Caco-2 (cell line): ENCODE measurements around the gene LRRC47. TPM values are rescaled to one million over a fixed set of nuclear protein-coding genes. Genes with fewer than 3 reads are reported as not detected.

Source experiments
- BruUV-seq: library from RNA; stranded (reverse); fragments of 400-500 nt; replicated peaks from 2 replicates; lab custom pipeline; 2021; lab: Mats Ljungman, UMichigan
- CTCF ChIA-PET: fragments of 300-600 bp; sonication (Branson Sonifier 250); formaldehyde crosslinking; loops from one replicate; lab custom pipeline; 2022; ENCODE audit warnings: antibody characterized with exemption; lab: Charles Lee
- POLR2A ChIA-PET: fragments of 300-600 bp; sonication (Branson Sonifier 250); formaldehyde crosslinking; loops from one replicate; lab custom pipeline; 2022; ENCODE audit warnings: antibody characterized with exemption; lab: Charles Lee
- DNase-seq, 2 experiments: peaks; one replicate each; pipeline versions ENCODE4 v3.0.0 to v3.0.0-alpha.2; 2020 to 2022
- H3K27me3 ChIP-seq: replicated peaks from 2 replicates; pipeline ENCODE4 v1.6.0; 2011; ENCODE audit warnings: low read length; ENCODE audit not compliant: control insufficient read depth, insufficient read depth
- H3K36me3 ChIP-seq: 2 replicates; pipeline ENCODE4 v1.5.1; 2011; ENCODE audit warnings: low read length; ENCODE audit not compliant: control insufficient read depth, insufficient read depth
- H3K4me1 ChIP-seq: fragments of 250-450 bp; sonication (Bioruptor Pico); 2 replicates; pipeline ENCODE4 v1.5.1; 2020; ENCODE audit warnings: mild to moderate bottlenecking
- H3K4me3 ChIP-seq: 2 replicates; pipeline ENCODE4 v1.5.1; 2011; ENCODE audit warnings: low read depth, mild to moderate bottlenecking, control low read depth, low read length
- H3K9me3 ChIP-seq: fragments of 250-450 bp; sonication (Bioruptor Pico); 2 replicates; pipeline ENCODE4 v1.5.1; 2020; ENCODE audit warnings: mild to moderate bottlenecking, moderate library complexity
- H3K27ac Mint-ChIP-seq: one replicate; pipeline ENCODE4 v1.8.0; 2022; ENCODE audit warnings: mixed read lengths; ENCODE audit not compliant: unreplicated experiment
- H3K27me3 Mint-ChIP-seq: one replicate; pipeline ENCODE4 v1.8.0; 2022; ENCODE audit warnings: mixed read lengths; ENCODE audit not compliant: insufficient read depth, unreplicated experiment
- H3K36me3 Mint-ChIP-seq: one replicate; pipeline ENCODE4 v1.8.0; 2022; ENCODE audit warnings: mild to moderate bottlenecking, mixed read lengths; ENCODE audit not compliant: insufficient read depth, unreplicated experiment
- H3K4me1 Mint-ChIP-seq: one replicate; pipeline ENCODE4 v1.8.0; 2022; ENCODE audit warnings: low read depth, mixed read lengths; ENCODE audit not compliant: unreplicated experiment
- H3K4me3 Mint-ChIP-seq: one replicate; pipeline ENCODE4 v1.8.0; 2022; ENCODE audit warnings: mild to moderate bottlenecking, moderate library complexity, mixed read lengths; ENCODE audit not compliant: unreplicated experiment
- H3K9me3 Mint-ChIP-seq: one replicate; pipeline ENCODE4 v1.8.0; 2022; ENCODE audit warnings: mixed read lengths; ENCODE audit not compliant: unreplicated experiment
- intact Hi-C: fragments of 100-400 bp; cut with micrococcal nuclease; formaldehyde crosslinking; loops from one replicate; pipeline ENCODE4 v1.10.0; 2022; ENCODE audit not compliant: unreplicated experiment
- total RNA-seq: library from RNA; stranded (reverse); gene quantifications from 2 replicates; pipeline ENCODE4 v1.2.3, GENCODE V29; 2022
- TF ChIP-seq, protein P1 (sequence below), 2 experiments: fragments of 200-600 bp in 1 of 2; IDR thresholded peaks; 1 replicate in 1 of 2; 2 replicates in 1 of 2; pipeline versions ENCODE4 v1.5.1 to v1.8.0; 2011 to 2022; ENCODE audit warnings: antibody characterized with exemption in 1 of 2, control low read depth in 1 of 2, inconsistent platforms in 1 of 2, low read depth in 1 of 2, low read length in 1 of 2, mild to moderate bottlenecking in 1 of 2, moderate library complexity in 1 of 2; ENCODE audit not compliant: insufficient read depth in 1 of 2, severe bottlenecking in 1 of 2, unreplicated experiment in 1 of 2

The LRRC47 gene
- total RNA-seq, 1 experiment from 2014 or later = 48.5 TPM

DNA sequence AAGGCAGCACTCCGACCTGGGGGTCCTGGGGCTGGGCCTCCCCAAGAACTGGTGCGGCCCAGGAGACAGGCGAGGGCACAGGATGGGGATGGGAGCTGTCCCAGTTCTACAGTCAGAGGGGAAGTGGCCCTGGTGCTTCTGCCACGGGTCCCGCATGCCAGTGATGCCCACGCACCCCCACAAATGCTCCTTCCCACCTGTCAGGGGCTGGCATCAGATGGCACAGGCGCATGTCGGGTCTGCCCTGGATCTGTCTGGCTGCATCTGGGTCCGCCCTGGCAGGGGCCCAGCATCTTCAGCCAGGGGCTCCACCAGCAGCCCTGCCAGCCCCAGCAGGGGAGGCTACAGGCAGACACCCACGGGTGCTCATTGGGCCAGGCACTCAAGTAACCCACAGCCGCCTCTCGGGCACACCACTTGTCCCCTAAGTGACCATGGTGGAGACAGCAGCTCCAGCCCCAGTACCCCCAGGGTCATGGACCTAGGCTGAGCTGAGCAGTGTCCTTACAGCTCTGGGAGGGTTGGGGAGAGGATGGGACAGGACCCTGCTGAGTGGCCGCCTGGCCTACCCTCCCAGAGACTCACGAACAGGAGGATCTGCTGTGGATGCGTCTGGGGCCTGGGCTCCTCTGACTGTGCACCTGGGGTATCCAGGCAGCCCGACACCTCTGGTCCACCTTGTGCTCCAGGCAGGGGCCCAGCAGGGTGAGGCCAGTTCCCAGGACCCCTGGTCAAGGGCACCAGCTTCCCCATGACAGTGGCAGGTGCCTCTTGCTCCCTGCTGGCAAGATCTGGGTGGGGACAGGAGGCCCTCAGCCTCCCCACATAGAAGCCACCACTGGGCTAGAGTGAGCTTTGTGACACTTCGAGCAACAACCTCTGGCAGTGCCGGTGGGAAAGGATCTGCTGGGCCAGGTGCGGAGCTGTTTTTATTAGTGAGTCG is 18.4 kb downstream of the LRRC47 start:
- Histone ChIP-seq H3K4me1 (peaks cover 24% of the 10 kb centered on the region; the same call in 1 of the 2 replicates), H3K4me3 (no peak overlapping the region), H3K36me3 (no peaks in the 10 kb centered on the region), H3K27me3 (no peaks in the 10 kb centered on the region), H3K9me3 (no peaks in the 10 kb centered on the region)
- intact Hi-C loops = no loop called here
- POLR2A ChIA-PET = no interaction called here
- CTCF ChIA-PET = no interaction called here
- no peaks in the 10 kb centered on the region for H3K27me3 Mint-ChIP-seq
- TF ChIP-seq, protein P1, sequence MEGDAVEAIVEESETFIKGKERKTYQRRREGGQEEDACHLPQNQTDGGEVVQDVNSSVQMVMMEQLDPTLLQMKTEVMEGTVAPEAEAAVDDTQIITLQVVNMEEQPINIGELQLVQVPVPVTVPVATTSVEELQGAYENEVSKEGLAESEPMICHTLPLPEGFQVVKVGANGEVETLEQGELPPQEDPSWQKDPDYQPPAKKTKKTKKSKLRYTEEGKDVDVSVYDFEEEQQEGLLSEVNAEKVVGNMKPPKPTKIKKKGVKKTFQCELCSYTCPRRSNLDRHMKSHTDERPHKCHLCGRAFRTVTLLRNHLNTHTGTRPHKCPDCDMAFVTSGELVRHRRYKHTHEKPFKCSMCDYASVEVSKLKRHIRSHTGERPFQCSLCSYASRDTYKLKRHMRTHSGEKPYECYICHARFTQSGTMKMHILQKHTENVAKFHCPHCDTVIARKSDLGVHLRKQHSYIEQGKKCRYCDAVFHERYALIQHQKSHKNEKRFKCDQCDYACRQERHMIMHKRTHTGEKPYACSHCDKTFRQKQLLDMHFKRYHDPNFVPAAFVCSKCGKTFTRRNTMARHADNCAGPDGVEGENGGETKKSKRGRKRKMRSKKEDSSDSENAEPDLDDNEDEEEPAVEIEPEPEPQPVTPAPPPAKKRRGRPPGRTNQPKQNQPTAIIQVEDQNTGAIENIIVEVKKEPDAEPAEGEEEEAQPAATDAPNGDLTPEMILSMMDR (IDR thresholded peaks at IDR 0.05; ENCODE audit: insufficient read depth in 1 of 2, low read depth in 1 of 2, low read length in 1 of 2, severe bottlenecking in 1 of 2, unreplicated experiment in 1 of 2) = no peak
- no TSS peak for BruUV-seq
- H3K9me3 Mint-ChIP-seq = no peaks in the 10 kb centered on the region
- no peak for DNase-seq
- H3K36me3 Mint-ChIP-seq = peaks cover 27% of the 10 kb centered on the region
- H3K4me1 Mint-ChIP-seq = no peaks in the 10 kb centered on the region
- no peak overlapping the region for H3K27ac Mint-ChIP-seq
- H3K4me3 Mint-ChIP-seq = no peak overlapping the region

DNA sequence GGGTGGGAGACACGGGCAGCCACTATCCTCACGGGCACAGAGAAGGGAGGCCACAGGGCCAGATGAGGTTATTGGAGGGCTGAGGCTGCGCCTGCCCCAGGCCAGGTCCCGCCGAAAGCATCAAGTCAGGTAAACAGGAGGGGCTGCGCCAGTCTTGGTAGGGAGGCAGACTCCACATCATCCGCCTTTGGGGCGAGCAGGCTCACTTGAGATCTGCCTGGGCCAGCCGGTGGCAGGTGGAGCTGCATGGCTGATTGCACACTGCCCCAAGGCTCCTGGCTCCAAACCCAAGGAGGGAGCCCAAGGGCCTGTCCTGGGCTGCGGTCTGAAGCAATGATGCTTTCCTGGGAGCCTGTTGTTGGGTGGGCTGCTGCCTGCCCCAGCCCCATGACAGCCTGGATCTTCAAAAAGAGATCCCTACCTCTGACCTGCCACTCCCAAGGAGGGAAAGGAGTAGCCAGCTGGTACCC is 19.2 kb downstream of the LRRC47 start:
- no TSS peak for BruUV-seq
- Mint-ChIP-seq H3K27ac (no peak overlapping the region), H3K4me3 (no peak overlapping the region), H3K9me3 (no peaks in the 10 kb centered on the region), H3K4me1 (no peaks in the 10 kb centered on the region), H3K27me3 (no peaks in the 10 kb centered on the region), H3K36me3 (peaks cover 19% of the 10 kb centered on the region)
- Histone ChIP-seq H3K36me3 (no peaks in the 10 kb centered on the region), H3K4me3 (no peak overlapping the region), H3K9me3 (no peaks in the 10 kb centered on the region), H3K27me3 (no peaks in the 10 kb centered on the region), H3K4me1 (peaks cover 26% of the 10 kb centered on the region; the same call in 1 of the 2 replicates)
- intact Hi-C loops = no loop called here
- DNase-seq = no peak
- ChIA-PET POLR2A (no interaction called here), CTCF (no interaction called here)
- TF ChIP-seq, protein P1 (IDR thresholded peaks at IDR 0.05; ENCODE audit: insufficient read depth in 1 of 2, low read depth in 1 of 2, low read length in 1 of 2, severe bottlenecking in 1 of 2, unreplicated experiment in 1 of 2) = no peak

DNA sequence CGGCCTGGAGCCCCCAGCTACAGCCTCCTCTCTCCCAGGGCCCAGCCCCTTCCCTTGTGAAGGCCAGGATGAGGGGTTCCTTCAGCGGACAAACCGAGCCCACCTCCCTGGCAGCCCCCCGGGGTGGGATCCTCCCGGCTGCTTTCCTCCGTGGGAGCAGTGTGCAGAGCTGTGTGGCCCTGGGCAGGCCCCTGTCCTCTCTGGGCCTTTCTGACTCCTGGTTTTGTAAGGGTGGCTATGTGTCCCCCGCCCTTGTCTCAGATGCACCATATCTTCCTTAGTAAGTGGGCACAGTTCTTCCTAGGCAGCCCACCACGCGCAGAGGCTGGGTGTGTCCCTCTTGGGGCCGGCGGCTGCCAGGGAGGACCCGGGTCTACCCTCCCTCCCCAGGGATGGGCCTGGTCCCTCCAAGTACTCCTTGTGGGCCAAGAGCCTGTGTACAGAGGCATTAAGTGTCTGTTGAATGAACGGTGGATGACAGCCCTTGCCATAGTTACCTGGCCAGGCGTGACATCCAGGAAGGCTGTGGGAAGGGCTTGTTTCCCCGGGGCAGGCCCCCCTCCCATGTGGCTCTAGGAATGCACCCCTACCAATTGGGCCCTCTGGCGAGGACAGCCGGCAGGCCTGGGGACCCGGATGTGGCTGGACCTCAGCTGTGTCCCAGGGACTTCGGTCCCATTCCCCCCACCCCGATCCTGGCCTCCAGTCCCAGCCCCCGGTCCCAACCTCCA is 19.9 kb downstream of the LRRC47 start:
- Histone ChIP-seq H3K4me1 (peaks cover 26% of the 10 kb centered on the region; the same call in 1 of the 2 replicates), H3K4me3 (no peak overlapping the region), H3K27me3 (no peaks in the 10 kb centered on the region), H3K9me3 (no peaks in the 10 kb centered on the region), H3K36me3 (no peaks in the 10 kb centered on the region)
- ChIA-PET POLR2A (no interaction called here), CTCF (no interaction called here)
- Mint-ChIP-seq H3K4me3 (no peak overlapping the region), H3K4me1 (no peaks in the 10 kb centered on the region), H3K36me3 (peaks cover 15% of the 10 kb centered on the region), H3K9me3 (no peaks in the 10 kb centered on the region), H3K27me3 (no peaks in the 10 kb centered on the region), H3K27ac (no peak overlapping the region)
- no peak for DNase-seq
- intact Hi-C loops = no loop called here
- no TSS peak for BruUV-seq
- TF ChIP-seq, protein P1 (IDR thresholded peaks at IDR 0.05; ENCODE audit: insufficient read depth in 1 of 2, low read depth in 1 of 2, low read length in 1 of 2, severe bottlenecking in 1 of 2, unreplicated experiment in 1 of 2) = no peak
